ENCODE results near the gene NPTX1.

The NPTX1 gene

DNA sequence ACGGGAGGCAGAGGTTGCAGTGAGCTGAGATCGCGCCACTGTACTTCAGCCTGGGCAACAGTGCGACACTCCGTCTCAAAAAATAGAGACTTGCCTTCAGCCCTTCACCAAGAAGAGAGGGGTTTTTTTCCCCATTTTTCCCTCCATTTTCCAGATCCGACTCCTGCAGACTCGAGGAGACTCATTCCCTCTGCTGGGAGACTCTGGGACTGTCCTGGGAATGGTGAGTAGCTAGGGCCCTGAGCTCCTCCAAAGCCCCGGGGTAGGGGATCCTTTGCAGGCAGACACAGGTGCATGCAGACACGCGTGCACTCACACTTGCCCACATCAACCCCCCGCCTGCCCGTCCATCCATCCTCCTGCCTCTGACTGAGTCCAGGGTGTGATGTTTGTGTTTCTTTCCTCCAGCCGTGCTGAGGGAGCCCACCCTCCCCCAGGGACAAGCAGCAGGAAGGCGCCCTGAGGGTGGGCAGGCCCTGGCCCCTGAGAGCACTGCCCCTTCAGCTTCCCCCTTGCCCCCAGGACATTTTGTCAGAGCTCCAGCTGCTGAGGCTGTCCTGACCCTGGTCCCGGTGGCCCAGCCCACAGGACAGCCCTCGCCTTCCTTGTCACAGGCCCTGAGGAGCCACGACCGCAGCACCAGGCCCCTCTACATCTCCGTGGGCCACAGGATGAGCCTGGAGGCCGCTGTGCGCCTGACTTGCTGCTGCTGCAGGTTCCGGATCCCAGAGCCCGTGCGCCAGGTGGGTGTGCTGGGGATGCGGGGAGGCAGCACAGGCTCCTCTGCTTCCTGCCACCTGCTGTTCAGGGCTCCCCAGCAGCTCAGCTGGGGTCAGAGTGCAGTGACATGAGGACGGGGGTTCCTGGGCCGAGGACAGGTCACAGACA lies 51.3 kb downstream of the NPTX1 start:
- DNase-seq = no peak

DNA sequence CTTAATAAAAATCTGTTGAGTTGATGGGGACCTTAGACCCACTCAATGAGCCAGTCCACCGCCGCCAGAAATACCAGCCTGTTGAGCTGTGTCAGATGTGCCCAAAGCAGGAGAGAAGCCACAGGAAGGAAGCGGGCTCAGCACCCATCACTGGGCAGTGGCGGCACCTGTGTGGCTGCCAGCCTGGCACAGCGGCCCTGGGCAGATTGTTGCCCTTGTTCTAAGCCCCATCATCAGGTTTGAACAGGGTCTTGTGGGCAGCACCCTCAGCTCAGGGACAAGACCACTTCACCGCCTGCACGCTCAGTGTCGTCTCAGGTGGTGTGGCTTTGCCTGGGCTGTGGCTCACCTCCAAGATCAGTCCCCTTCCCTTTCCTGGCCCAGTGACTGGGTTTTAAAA lies 52.1 kb downstream of the NPTX1 start:
- no peak for DNase-seq

DNA sequence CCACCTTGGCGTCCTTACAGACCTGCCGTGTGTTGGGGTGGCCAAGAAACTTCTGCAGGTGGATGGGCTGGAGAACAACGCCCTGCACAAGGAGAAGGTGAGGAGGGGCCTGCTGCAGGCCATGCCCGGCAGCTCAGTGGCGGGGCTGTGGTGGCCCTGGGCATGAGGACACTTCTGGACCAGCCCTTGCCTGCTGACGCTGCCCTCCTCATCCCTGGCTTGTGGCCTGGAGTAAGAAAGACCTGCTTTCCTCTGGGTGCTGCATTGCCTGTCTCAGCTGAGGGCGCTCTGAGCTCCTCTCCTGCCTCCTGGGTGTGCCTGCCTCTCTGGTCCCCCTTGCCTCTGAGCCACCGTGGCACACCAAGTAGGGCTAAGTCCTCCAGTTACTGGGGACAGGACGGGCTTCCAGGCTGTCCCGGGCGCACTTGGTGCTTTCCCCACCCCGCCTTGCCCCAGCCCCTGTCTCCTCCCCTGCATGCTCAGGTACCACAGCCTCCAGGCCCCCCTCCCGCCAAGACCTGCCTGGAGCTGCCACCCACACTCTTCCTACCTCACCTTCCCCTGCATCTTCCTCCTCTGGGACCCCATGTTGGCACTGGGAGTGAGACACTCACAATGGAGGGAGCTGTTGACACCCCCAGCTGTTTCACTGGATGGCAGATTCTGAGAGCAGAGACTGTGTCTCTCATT lies 52.7 kb downstream of the NPTX1 start:
- no peak for DNase-seq

DNA sequence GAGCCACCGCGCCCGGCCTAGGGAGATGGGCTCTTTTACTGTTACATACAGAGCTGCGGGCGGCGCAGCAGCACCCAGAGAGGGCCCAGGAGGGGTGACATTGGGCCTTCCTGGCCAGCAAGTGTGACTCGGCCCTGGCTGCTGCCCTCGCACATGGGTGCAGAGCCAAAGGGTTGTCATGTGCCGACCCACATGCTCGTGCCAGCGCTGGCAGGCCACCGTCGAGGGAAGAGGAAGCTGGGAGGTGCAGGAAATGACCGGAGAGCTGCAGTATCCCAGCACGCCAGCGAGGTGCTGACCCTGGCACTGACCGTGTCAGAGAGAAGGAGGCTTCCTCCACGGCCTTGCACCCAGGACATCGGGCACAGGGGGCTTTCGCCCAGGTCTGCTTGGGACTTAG lies 53.4 kb downstream of the NPTX1 start:
- DNase-seq = no peak

DNA sequence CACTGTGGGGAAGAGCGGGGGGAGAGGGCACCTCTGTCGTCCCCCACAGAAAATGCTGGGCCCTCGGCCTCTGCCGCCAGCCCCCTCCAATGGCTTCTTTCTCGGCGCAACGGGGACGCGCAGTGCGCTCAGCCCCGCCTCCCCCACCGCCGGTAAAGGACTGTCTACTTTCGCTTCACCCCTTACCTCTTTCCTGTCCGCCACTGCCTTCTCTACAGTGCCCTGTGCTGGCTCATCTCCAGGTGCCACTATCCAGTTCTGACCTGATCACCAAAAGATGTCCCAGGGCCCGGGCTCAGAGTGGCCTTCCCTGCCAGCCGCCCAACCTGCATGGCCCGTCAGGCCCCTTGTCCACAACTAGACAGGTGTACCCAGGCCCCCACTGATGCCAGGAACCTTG lies 54.1 kb downstream of the NPTX1 start:
- no peak for DNase-seq

DNA sequence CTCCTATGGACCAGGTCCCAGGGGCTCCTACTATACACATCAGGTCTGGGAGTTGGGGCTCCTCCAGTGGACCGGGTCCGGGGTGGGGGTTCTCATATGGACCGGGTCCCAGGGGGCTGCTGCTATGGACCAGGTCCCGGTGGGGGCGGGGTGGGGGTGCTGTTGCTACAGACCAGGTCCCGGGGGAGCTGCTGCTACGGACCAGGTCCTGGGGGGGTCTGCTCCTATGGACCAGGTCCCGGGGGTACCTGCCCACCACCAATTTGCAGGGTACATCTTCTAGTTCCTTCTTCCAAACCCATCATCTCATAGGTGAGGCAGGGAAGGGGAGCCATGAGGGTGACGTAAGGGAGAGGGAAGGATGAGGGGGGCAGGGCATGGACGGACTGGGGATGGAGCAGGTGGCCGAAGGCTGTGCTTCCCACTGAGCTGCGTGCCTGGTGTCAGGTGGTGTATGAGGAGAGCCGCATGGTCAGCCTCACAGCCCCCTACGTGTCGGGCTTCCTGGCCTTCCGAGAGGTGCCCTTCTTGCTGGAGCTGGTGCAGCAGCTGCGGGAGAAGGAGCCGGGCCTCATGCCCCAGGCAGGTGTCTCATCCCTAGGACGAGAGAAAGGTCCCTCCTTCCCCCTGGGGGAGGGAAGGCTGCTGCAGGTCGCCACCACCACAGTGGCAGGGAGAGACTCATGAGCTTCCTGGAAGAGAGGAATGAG lies 54.9 kb downstream of the NPTX1 start:
- no peak for DNase-seq

DNA sequence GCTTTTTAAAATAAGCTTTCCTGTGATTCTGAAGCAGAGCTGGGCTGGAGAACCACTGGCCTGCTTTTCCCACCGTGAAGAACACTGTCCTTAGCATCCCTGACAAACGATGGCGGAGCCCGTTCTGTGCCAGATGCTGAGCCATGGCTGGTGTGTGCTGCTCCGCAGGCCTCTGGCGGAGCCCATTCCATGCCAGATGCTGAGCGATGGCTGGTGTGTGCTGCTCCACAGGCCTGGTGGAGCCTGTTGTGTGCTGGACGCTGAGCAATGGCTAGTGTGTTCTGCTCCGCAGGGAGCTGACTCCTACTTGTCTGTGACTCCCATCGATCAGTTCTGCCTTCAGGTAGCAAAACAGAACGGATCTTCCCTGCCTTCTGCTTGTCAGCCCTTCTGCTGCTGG lies 57.2 kb downstream of the NPTX1 start:
- no peak for DNase-seq

DNA sequence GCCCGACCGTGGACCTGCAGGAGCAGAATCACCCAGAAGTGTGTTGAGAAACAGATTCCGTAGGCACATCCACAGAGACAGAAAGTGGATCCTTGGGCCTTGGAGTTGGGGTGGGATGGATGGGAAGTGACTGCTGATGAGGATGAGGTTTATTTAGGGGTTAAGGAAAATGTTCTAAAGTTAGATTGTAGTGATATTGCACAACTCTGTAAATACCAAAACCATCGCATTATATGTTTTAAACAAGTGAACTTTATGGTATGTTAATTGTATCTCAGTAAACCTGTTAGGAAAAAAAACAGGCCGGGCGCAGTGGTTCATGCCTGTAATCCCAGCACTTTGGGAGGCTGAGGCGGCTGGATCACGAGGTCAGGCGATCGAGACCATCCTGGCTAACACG lies 57.8 kb downstream of the NPTX1 start:
- DNase-seq = no peak
